Suppressor macrophage treated with lipopolysaccharide for 4 hours (primary cell): ENCODE data around the gene LPCAT1.

Experiments
- DNase-seq: peaks from one replicate; pipeline ENCODE4 v3.0.0-alpha.2; 2020

Gene LPCAT1

DNA sequence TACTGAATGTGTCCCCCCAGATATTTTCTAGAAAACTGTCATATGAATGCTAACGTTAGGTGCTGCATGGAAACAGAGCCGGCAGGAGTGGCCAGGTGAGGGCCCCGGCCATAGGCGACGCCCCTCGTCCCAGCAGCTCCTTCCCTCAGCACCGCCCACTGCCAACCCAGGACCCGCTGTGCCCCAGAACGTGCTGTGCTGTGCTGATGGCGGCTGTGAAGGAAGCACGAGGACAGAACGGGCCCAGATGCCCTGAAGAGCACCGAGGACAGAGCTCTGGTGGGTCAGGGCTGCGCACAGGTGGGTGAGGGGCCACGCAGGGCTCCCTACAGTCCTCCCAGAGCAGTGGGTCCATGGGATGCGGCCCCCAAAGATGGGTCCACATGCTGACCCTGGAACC is 30.3 kb downstream of the LPCAT1 start:
- DNase-seq, result no peak

- no peak for DNase-seq
These were observed 31.0 kb downstream of the LPCAT1 start for GRCh38 chr5:1492757-1493156.

- peak; percentile 68 for DNase-seq
These were observed 33.4 kb downstream of the LPCAT1 start for GRCh38 chr5:1490376-1490775.

DNA sequence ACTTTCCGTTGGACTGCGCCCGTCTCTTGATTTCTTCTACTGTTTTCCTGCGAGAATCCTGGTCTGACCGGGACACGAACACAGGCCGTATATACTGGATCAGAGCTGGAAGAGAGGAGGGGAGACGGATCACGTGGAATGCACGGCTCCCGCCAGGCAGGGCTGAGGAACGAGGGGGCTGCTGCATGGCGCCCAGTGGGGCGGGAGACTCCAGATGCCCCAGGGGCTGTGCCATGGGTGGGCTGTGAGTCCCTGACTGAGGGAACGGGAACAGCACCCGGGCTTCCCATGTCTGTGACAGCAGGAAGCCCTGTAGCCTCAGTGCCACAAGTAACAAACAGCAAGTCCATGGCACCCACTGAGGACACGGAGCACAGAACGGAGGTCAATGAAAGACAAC is 34.0 kb downstream of the LPCAT1 start:
- DNase-seq, result no peak

DNA sequence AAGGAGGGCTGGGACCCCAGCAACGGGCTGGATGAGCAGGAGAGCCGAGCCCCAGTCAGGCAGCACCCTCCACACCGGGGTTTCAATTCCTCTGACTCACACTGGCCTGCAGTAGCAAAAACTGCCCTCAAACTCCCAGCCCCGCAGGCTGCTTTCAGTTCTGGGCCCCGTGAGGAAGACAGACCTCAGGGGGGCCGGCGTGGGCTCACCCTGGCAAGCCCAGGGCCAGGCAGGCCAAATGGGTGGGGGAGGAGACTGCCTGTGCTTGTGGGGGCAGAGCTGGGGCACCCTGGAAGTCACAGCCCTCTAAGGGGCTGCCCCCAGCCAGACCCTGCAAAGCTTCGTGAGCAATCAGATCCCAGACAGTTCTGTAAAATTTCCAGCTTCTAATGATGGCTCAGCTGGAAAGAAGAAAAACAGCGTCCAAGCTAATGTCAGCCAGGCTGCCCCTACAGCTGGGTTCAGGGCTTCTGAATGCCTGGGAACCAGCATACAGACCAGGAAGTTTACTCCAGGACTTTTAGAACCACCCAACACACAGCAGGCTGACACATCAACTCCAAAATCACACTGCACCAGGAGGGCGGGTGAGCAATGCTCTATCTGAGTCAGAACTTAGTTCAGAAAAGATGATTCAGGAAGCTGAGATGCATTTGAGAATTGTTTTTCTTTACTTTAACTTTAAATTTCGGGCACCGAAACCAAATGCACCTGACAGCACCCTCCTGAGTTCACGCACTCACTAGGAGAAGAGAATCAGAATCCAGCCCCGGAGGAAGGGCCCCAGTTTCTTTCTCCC is 34.7 kb downstream of the LPCAT1 start:
- peak; percentile 92 for DNase-seq

- no peak for DNase-seq
These were observed 36.5 kb downstream of the LPCAT1 start for GRCh38 chr5:1487079-1487764.

DNA sequence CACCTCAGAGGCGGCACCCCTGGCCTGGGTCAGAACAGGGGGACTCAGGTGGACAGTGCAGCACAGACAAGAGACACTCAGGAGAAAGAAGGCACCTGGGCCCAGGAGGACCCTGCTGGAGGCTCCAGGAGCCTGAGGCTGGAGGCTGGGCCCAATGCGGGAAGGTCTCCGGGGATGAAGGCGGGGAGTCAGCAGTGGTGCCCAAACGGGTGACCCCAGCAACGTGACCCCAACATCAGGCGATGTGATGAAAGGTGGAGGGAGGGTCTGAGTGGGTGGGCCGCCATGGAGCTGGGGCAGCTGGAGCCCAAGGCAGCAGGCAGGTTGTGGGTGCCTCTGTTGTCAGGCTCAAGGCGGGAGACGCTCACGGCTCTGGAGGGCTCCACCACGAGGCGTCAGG is 37.5 kb downstream of the LPCAT1 start:
- no peak for DNase-seq

DNA sequence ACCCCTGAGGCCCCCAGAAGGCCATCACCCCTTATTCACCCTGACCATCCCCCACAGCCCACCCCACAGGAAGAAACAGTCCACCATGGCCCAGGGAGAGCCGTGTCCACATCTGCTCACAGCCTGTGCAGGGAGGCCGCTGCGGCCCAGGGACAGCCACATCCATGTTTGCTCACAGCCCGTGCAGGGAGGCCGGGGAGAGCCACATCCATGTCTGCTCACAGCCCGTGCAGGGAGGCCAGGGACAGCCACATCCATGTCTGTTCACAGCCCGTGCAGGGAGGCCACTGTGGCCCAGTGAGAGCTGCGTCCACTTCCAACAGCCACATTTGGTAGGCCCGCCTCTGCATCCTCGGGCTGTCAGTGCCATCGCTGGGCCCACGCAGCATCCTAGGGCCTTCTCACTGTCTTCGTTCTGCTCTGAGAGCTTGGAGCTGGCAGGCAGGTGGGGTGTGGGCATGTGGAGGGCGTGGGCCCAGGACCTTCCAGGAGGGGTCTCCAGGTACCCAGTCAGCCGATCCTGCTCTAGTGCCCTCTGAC is 38.1 kb downstream of the LPCAT1 start:
- DNase-seq, result no peak

DNA sequence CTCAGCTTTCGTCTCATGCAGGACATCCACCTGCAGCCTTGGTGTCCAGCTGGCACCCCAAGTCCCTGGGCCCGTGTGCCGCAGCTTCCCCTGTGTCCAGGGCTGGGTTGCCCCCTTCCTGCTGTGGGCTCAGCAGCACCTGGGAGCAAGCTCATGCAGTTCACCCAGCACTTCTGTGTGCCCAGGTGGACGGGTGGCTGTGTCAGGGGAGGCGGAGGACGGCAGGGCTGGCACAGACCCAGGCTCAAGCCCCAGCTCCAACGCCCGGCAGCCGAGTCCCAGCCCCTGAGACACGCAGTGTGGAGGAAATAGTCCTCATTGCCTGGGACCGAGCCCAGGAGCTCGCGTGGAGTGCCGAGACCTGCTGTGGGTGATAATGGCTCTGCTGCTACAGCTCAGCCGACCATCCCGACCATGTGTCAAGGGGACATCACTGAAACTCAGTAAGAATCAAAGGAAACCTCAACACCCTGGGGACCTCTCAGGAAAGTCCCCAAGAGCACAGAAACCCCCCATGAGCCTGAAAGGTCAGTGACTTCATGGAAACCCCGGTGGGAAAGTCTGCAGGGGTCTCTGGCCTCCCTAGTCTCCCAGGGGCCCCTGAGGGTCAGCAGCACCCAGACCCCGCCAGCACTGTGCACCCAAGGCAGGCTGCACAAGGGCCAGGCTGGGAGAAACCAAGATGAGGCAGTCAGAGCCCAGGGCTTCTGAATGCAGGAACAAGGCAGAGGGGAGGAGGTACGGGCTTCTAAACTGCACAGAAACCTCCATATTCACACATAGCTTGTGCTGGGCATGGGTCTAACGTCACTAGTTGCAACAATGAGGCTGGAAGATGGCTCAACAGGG is 38.8 kb downstream of the LPCAT1 start:
- DNase-seq, result no peak

DNA sequence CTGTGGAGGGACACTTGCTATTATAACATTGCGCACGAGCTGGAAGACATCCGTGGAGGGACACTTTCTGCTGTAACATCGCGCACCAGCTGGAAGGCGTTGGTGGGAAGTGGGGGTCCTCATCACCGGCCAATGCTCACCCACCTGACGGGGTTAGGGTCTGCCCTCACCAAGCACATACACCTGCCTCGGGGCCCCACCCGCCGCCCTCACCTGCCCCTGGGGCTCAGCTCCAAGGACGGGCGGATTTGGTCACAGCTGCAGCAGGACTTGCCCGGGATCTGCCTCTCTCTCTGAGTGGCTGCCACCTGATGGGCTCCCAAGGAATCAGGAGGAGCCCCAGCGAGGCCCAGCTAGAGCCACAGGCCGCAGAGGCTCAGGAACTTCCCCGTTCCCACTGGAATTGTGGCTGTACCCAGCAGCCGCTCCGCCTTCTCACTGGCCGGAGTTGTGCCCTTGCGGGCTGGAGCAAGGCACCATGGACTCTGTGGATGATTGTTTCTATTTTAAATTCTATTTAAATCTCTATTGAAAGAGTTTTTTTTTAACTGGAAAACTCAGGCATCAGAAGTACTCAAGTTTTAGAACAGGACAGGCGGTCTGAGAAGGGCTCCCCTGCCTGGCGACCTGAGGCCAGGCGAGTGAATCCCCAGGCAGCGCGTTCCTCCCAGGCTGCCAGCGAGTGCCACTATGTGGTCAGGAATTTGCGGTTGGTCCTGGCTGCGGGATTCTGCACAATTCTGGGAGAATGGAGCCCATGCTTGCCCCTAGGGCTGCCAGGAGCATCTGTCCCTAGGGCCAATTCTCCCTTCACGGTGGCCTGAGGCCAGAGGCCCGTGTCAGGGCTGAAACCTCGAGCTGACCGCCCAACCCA is 39.7 kb downstream of the LPCAT1 start:
- DNase-seq, result no peak

DNA sequence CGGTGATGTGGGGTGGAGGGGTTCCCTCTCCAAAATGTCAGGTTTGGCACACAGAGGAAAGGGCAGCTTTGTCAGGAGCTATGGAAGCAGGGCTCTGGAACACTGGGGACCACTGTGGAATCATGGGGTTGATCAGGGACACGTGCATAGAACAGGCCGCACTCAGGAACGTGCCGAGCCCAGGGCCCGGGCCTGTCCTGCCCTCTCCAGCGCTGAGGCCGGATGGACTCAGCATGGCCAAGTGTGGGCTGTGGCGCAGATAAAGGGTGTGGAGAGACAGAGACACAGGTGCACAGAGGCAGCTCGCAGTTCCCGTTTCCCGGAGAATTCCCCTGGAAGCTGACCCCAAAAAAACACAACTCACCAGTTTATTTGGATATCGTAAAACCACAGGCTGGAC is 40.7 kb downstream of the LPCAT1 start:
- no peak for DNase-seq

- no peak for DNase-seq
These were observed 41.8 kb downstream of the LPCAT1 start for GRCh38 chr5:1481959-1482331.

- DNase-seq, result peak; percentile 35
These were observed 42.3 kb downstream of the LPCAT1 start for GRCh38 chr5:1481266-1481958.

DNA sequence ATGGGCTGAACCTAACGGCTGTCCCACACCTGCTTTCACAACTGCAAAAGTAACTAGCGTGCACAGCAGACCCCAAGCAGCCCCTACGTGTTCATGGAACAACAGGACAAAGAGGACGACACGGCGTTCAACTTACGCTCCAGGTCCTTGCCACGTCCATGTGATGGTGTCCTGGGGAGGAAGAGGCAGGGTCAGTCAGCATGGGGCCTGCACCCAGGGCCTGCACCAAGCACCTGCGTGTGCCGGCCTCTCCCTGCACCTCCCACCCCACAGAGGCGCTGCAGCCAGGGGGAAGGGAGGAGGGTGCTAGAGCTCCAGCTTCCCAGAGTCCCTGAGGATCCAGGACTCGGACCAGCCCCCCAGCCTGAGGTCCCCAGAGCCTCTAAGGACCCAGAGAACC is 43.0 kb downstream of the LPCAT1 start:
- no peak for DNase-seq

- DNase-seq, result peak; percentile 97
These were observed 43.5 kb downstream of the LPCAT1 start for GRCh38 chr5:1480217-1480616.

- peak; percentile 95 for DNase-seq
These were observed 44.1 kb downstream of the LPCAT1 start for GRCh38 chr5:1479581-1480188.

DNA sequence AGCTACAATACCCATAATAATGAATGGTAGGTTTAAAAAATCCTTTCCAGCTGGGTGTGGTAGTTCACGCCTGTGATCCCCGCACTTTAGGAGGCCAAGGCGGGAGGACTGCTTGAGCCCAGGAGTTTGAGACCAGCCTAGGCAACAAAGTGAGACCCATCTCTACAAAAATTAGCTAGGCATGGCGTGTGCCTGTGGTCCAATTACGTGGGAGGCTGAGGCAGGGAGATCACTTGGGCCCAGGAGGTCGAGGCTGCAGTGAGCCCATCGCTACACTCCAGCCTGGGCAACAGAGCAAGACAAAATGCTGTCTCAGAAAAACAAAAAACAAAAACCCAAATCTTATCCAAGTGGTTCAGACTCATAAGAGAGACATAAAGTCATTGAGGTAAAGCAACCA is 44.7 kb downstream of the LPCAT1 start:
- DNase-seq, result no peak

GRCh38 chr5:1478271-1479035 is 45.3 kb downstream of the LPCAT1 start:
- DNase-seq, result peak; percentile 56

DNA sequence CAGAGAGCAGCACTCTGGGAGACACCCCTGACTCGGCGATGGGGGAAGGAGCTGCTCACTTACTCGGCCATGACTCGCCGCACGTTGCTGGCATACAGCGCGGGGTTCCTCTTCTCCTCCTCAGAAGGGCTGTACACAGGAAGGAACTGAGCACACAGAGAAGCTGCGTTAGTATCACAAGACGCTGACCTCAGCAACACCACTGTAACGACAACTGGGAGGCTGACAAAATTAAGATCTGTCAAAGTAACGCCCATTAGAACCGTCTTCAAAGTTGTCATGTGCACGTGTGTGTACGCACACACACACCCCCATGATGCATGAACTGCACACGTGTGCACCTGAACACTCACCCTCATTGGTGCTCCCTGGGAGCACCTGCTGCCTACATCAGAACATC is 46.4 kb downstream of the LPCAT1 start:
- DNase-seq, result peak; percentile 97

DNA sequence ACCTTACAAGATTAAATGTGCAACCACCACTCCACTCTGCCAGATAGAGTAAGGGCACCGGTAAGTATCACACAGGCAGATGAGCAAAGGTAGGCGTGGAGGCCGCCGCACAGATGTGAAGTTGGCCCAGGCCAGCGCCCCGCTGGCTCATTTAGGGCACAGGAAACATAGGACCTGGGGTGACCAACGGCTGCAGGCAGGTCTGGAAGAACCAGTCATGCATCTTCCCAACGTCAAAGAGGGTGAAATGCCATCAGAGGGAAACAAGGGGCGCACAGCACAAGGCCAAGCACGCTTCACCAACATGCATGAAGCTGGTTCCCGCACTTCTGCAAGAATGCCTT is 46.8 kb downstream of the LPCAT1 start:
- no peak for DNase-seq
